Ascending aorta (tissue), 2 donors: ENCODE measurements around the gene PRKCA. TPM values are rescaled to one million over a fixed set of nuclear protein-coding genes. Genes with fewer than 3 reads are reported as not detected.

Experiments used
- DNase-seq, 2 donors: peaks; one replicate each; pipeline ENCODE4 v3.0.0-alpha.2; 2019; ENCODE audit warnings: low spot score in 2 of 2
- H3K27ac ChIP-seq, 2 donors: fragments of 200-600 bp; sonication (generic); one replicate each; pipeline ENCODE4 v1.5.1; 2016 to 2017; ENCODE audit warnings: mild to moderate bottlenecking in 1 of 2
- H3K27me3 ChIP-seq: fragments of 200-600 bp; sonication (generic); one replicate; pipeline ENCODE4 v1.5.1; 2017
- H3K36me3 ChIP-seq, 2 donors: fragments of 200-600 bp; sonication (generic); one replicate each; pipeline ENCODE4 v1.5.1; 2016
- H3K4me1 ChIP-seq, 2 donors: fragments of 200-600 bp; sonication (generic); one replicate each; pipeline ENCODE4 v1.5.1; 2016 to 2017; ENCODE audit warnings: mild to moderate bottlenecking in 1 of 2
- H3K4me3 ChIP-seq, 2 donors: fragments of 200-600 bp; sonication (generic); one replicate each; pipeline ENCODE4 v1.5.1; 2016 to 2017; ENCODE audit warnings: mild to moderate bottlenecking in 1 of 2
- H3K9me3 ChIP-seq, 2 donors: fragments of 200-600 bp; sonication (generic); one replicate each; pipeline ENCODE4 v1.5.1; 2016
- CTCF ChIP-seq, 3 experiments: fragments of 200-600 bp in 2 of 3; fragments of 450-650 bp in 1 of 3; sonication (generic) in 2 of 3; IDR thresholded peaks; one replicate each; pipeline ENCODE4 v1.5.1; 2016 to 2019; ENCODE audit warnings: antibody characterized with exemption in 3 of 3, mild to moderate bottlenecking in 1 of 3, moderate library complexity in 1 of 3
- intact Hi-C: fragments of 100-400 bp; cut with DNase I; formaldehyde crosslinking; loops from one replicate; pipeline ENCODE4 v1.15.1; 2023
- total RNA-seq: library from RNA; depleted of rRNA; stranded (reverse); fragments of >200 nt; gene quantifications from one replicate; pipeline ENCODE4 v1.1.0, GENCODE V29; 2016

The PRKCA gene
- total RNA-seq, 1 donor from 2014 or later: 3.2 TPM

GRCh38 chr17:66533986-66534385, 231.6 kb downstream of the PRKCA start:
- Histone ChIP-seq H3K4me1 (no peaks in the 10 kb centered on the region), H3K27ac (no peak overlapping the region), H3K9me3 (no peaks in the 10 kb centered on the region), H3K27me3 (no peaks in the 10 kb centered on the region), H3K36me3 (no peaks in the 10 kb centered on the region), H3K4me3 (no peak overlapping the region)
- DNase-seq: no peak
- no peak for TF ChIP-seq CTCF (IDR thresholded peaks at IDR 0.05)
- intact Hi-C loops: no loop called here

- intact Hi-C loops: no loop called here
- H3K9me3 ChIP-seq: no peaks in the 10 kb centered on the region
- no peaks in the 10 kb centered on the region for H3K4me1 ChIP-seq
- no peak overlapping the region for H3K4me3 ChIP-seq
- no peak for TF ChIP-seq CTCF (IDR thresholded peaks at IDR 0.05)
- DNase-seq: no peak
- H3K27ac ChIP-seq: no peak overlapping the region
- no peaks in the 10 kb centered on the region for H3K27me3 ChIP-seq
- H3K36me3 ChIP-seq: no peaks in the 10 kb centered on the region
Observed at GRCh38 chr17:66535611-66536010, 233.2 kb downstream of the PRKCA start.

- intact Hi-C loops: no loop called here
- Histone ChIP-seq H3K36me3 (no peaks in the 10 kb centered on the region), H3K27ac (no peak overlapping the region), H3K27me3 (no peaks in the 10 kb centered on the region), H3K9me3 (no peaks in the 10 kb centered on the region), H3K4me3 (no peak overlapping the region), H3K4me1 (no peaks in the 10 kb centered on the region)
- no peak for DNase-seq
- TF ChIP-seq CTCF (IDR thresholded peaks at IDR 0.05): no peak
Observed at GRCh38 chr17:66537502-66537901, 235.1 kb downstream of the PRKCA start.

GRCh38 chr17:66538776-66539175, 236.4 kb downstream of the PRKCA start:
- H3K4me3 ChIP-seq: no peak overlapping the region
- no peak for TF ChIP-seq CTCF (IDR thresholded peaks at IDR 0.05)
- no peaks in the 10 kb centered on the region for H3K9me3 ChIP-seq
- no peaks in the 10 kb centered on the region for H3K36me3 ChIP-seq
- no peak overlapping the region for H3K27ac ChIP-seq
- DNase-seq: no peak
- H3K4me1 ChIP-seq: no peaks in the 10 kb centered on the region
- intact Hi-C loops: no loop called here
- H3K27me3 ChIP-seq: no peaks in the 10 kb centered on the region

GRCh38 chr17:66540131-66540781, 237.8 kb downstream of the PRKCA start:
- Histone ChIP-seq H3K27me3 (no peaks in the 10 kb centered on the region), H3K4me3 (no peak overlapping the region), H3K9me3 (no peaks in the 10 kb centered on the region), H3K27ac (no peak overlapping the region), H3K36me3 (no peaks in the 10 kb centered on the region), H3K4me1 (no peaks in the 10 kb centered on the region)
- DNase-seq: no peak
- intact Hi-C loops: no loop called here
- no peak for TF ChIP-seq CTCF (IDR thresholded peaks at IDR 0.05)
